Natural killer cell (primary cell): ENCODE data around the gene ZNF543. TPM values are rescaled to one million over a fixed set of nuclear protein-coding genes. Genes with fewer than 3 reads are reported as not detected.

Source experiments
- ATAC-seq, 3 donors: fragments of 150-1000 bp in 2 of 3; fragments of 200-7000 bp in 1 of 3; cut with Tn5 transposase; 1 replicate in 1 of 3; 2 replicates in 2 of 3; pipeline ENCODE4 v1.10.0; 2021; ENCODE audit warnings: mild to moderate bottlenecking in 2 of 3, moderate library complexity in 2 of 3
- DNase-seq, 2 donors: peaks; one replicate each; pipeline versions ENCODE4 v3.0.0 to v3.0.0-alpha.2; 2013 to 2021; ENCODE audit warnings: mixed read lengths in 1 of 2
- H3K27ac ChIP-seq: one replicate; pipeline ENCODE4 v1.5.1; 2013; ENCODE audit warnings: mild to moderate bottlenecking, low read length
- H3K27me3 ChIP-seq: one replicate; pipeline ENCODE4 v1.6.1; 2013; ENCODE audit warnings: low read length; ENCODE audit not compliant: control insufficient read depth, insufficient read depth
- H3K36me3 ChIP-seq: one replicate; pipeline ENCODE4 v1.6.1; 2013; ENCODE audit warnings: low read length; ENCODE audit not compliant: control insufficient read depth, insufficient read depth
- H3K4me1 ChIP-seq: one replicate; pipeline ENCODE4 v1.6.1; 2013; ENCODE audit warnings: low read length; ENCODE audit not compliant: control insufficient read depth, insufficient read depth
- H3K4me3 ChIP-seq: one replicate; pipeline ENCODE4 v1.5.1; 2013; ENCODE audit warnings: low read length
- H3K9me3 ChIP-seq: one replicate; pipeline ENCODE4 v1.6.1; 2013; ENCODE audit warnings: low read length; ENCODE audit not compliant: control insufficient read depth, insufficient read depth
- H3K27ac Mint-ChIP-seq, 2 donors: one replicate each; pipeline ENCODE4 v1.8.0; 2022; ENCODE audit warnings: mild to moderate bottlenecking in 2 of 2, mixed read lengths in 2 of 2, moderate library complexity in 1 of 2
- H3K27me3 Mint-ChIP-seq, 2 donors: one replicate each; pipeline ENCODE4 v1.8.0; 2022; ENCODE audit warnings: low read depth in 2 of 2, mixed read lengths in 2 of 2
- H3K36me3 Mint-ChIP-seq: one replicate; pipeline ENCODE4 v1.8.0; 2022; ENCODE audit warnings: mixed read lengths
- H3K4me1 Mint-ChIP-seq, 2 donors: one replicate each; pipeline ENCODE4 v1.8.0; 2022; ENCODE audit warnings: mixed read lengths in 2 of 2
- H3K4me3 Mint-ChIP-seq: one replicate; pipeline ENCODE4 v1.8.0; 2022; ENCODE audit warnings: mild to moderate bottlenecking, moderate library complexity, mixed read lengths
- H3K9me3 Mint-ChIP-seq, 2 donors: one replicate each; pipeline ENCODE4 v1.8.0; 2022; ENCODE audit warnings: mixed read lengths in 2 of 2
- CTCF ChIP-seq: fragments of 200-600 bp; IDR thresholded peaks from one replicate; pipeline ENCODE4 v1.8.0; 2022; ENCODE audit warnings: antibody characterized with exemption
- WGBS: methylation state at CpG from one replicate; pipeline ENCODE4 v1.1.7; 2013; ENCODE audit warnings: missing lambda C conversion rate; ENCODE audit not compliant: insufficient coverage; 5-methylcytosine and 5-hydroxymethylcytosine counted together
- intact Hi-C: fragments of 100-400 bp; cut with micrococcal nuclease; formaldehyde crosslinking; loops from one replicate; pipeline ENCODE4 v1.14.2; 2022
- total RNA-seq, 4 donors: library from RNA; stranded (reverse); fragments of 120-200 nt in 1 of 4; gene quantifications; one replicate each; pipeline versions ENCODE4 v1.2.3 to v1.2.4, GENCODE V29; 2013 to 2022

ZNF543 gene
- total RNA-seq, result 1 to 10 TPM; 4.7 to 7.2 (median 5.9) TPM
- total RNA-seq (2013), result 15.3 TPM

- 1% methylated on average over 71 of the region's 71 CpGs for WGBS
- Histone ChIP-seq H3K27ac (peak within 1 kb of the TSS; percentile 94), H3K9me3 (peaks cover 2% of the 10 kb centered on the region), H3K4me3 (peak within 1 kb of the TSS; percentile 81), H3K4me1 (peaks cover 24% of the 10 kb centered on the region), H3K27me3 (peaks cover 13% of the 10 kb centered on the region), H3K36me3 (peaks cover 16% of the 10 kb centered on the region)
- Mint-ChIP-seq H3K36me3 (peaks cover 23% of the 10 kb centered on the region), H3K9me3 (peaks cover 0 to 2% of the 10 kb centered on the region in 2 donors), H3K27me3 (peaks cover 26% of the 10 kb centered on the region in 2 donors), H3K4me1 (peaks cover 27 to 35% of the 10 kb centered on the region in 2 donors), H3K4me3 (peak within 1 kb of the TSS; percentile 94), H3K27ac (peak within 1 kb of the TSS; percentile 95 to 99)
- TF ChIP-seq CTCF, result no peak
- intact Hi-C loops, result loop anchor here (1.0 to 2.0 kb wide), 3 partner anchors 31 to 80 kb away; partner anchors contain the start of genes ZNF304, ZNF460 and ZNF805
- DNase-seq (peak; percentile 94 to 96), ATAC-seq (peak; percentile 95 to 99 (median 98))
Measured at GRCh38 chr19:57320180-57321084, at the start of gene ZNF543. Gene ZNF543, plus strand, starts transcription at chr19:57320472. Its CDS starts 382 bp downstream, at chr19:57320854.

- Mint-ChIP-seq H3K4me1 (no peaks in the 10 kb centered on the region), H3K9me3 (no peaks in the 10 kb centered on the region), H3K4me3 (no peak overlapping the region), H3K27me3 (no peaks in the 10 kb centered on the region), H3K27ac (no peak overlapping the region), H3K36me3 (no peaks in the 10 kb centered on the region)
- TF ChIP-seq CTCF, result no peak
- H3K27me3 ChIP-seq, result no peaks in the 10 kb centered on the region
- over 99% methylated on average over 8 of the region's 8 CpGs for WGBS
- intact Hi-C loops, result no loop called here
- H3K4me3 ChIP-seq, result no peak overlapping the region
- H3K4me1 ChIP-seq, result no peaks in the 10 kb centered on the region
- ATAC-seq, result no peak
- H3K27ac ChIP-seq, result no peak overlapping the region
- DNase-seq, result no peak
- no peaks in the 10 kb centered on the region for H3K36me3 ChIP-seq
- H3K9me3 ChIP-seq, result no peaks in the 10 kb centered on the region
Measured at GRCh38 chr19:57271280-57271679, 49.0 kb upstream of the ZNF543 start.

GRCh38 chr19:57273014-57273413, 47.3 kb upstream of the ZNF543 start:
- Mint-ChIP-seq H3K4me1 (no peaks in the 10 kb centered on the region), H3K27ac (no peak overlapping the region), H3K4me3 (no peak overlapping the region), H3K36me3 (no peaks in the 10 kb centered on the region), H3K9me3 (no peaks in the 10 kb centered on the region), H3K27me3 (no peaks in the 10 kb centered on the region)
- Histone ChIP-seq H3K4me3 (no peak overlapping the region), H3K36me3 (no peaks in the 10 kb centered on the region), H3K9me3 (no peaks in the 10 kb centered on the region), H3K27ac (no peak overlapping the region), H3K27me3 (no peaks in the 10 kb centered on the region), H3K4me1 (no peaks in the 10 kb centered on the region)
- intact Hi-C loops, result no loop called here
- ATAC-seq (peak in 1 of 3 donors; percentile 21), DNase-seq (no peak)
- no CpG with 5 or more reads among the region's 1 CpG for WGBS
- TF ChIP-seq CTCF, result no peak
